Caco-2 (cell line): ENCODE results near the gene FHOD3. TPM values are rescaled to one million over a fixed set of nuclear protein-coding genes. Genes with fewer than 3 reads are reported as not detected.

Experiments
- BruUV-seq: library from RNA; stranded (reverse); fragments of 400-500 nt; replicated peaks from 2 replicates; lab custom pipeline; 2021; lab: Mats Ljungman, UMichigan
- CTCF ChIA-PET: fragments of 300-600 bp; sonication (Branson Sonifier 250); formaldehyde crosslinking; loops from one replicate; lab custom pipeline; 2022; ENCODE audit warnings: antibody characterized with exemption; lab: Charles Lee
- POLR2A ChIA-PET: fragments of 300-600 bp; sonication (Branson Sonifier 250); formaldehyde crosslinking; loops from one replicate; lab custom pipeline; 2022; ENCODE audit warnings: antibody characterized with exemption; lab: Charles Lee
- DNase-seq, 2 experiments: peaks; one replicate each; pipeline versions ENCODE4 v3.0.0 to v3.0.0-alpha.2; 2020 to 2022
- H3K27me3 ChIP-seq: replicated peaks from 2 replicates; pipeline ENCODE4 v1.6.0; 2011; ENCODE audit warnings: low read length; ENCODE audit not compliant: control insufficient read depth, insufficient read depth
- H3K36me3 ChIP-seq: 2 replicates; pipeline ENCODE4 v1.5.1; 2011; ENCODE audit warnings: low read length; ENCODE audit not compliant: control insufficient read depth, insufficient read depth
- H3K4me1 ChIP-seq: fragments of 250-450 bp; sonication (Bioruptor Pico); 2 replicates; pipeline ENCODE4 v1.5.1; 2020; ENCODE audit warnings: mild to moderate bottlenecking
- H3K4me3 ChIP-seq: 2 replicates; pipeline ENCODE4 v1.5.1; 2011; ENCODE audit warnings: low read depth, mild to moderate bottlenecking, control low read depth, low read length
- H3K9me3 ChIP-seq: fragments of 250-450 bp; sonication (Bioruptor Pico); 2 replicates; pipeline ENCODE4 v1.5.1; 2020; ENCODE audit warnings: mild to moderate bottlenecking, moderate library complexity
- H3K27ac Mint-ChIP-seq: one replicate; pipeline ENCODE4 v1.8.0; 2022; ENCODE audit warnings: mixed read lengths; ENCODE audit not compliant: unreplicated experiment
- H3K27me3 Mint-ChIP-seq: one replicate; pipeline ENCODE4 v1.8.0; 2022; ENCODE audit warnings: mixed read lengths; ENCODE audit not compliant: insufficient read depth, unreplicated experiment
- H3K36me3 Mint-ChIP-seq: one replicate; pipeline ENCODE4 v1.8.0; 2022; ENCODE audit warnings: mild to moderate bottlenecking, mixed read lengths; ENCODE audit not compliant: insufficient read depth, unreplicated experiment
- H3K4me1 Mint-ChIP-seq: one replicate; pipeline ENCODE4 v1.8.0; 2022; ENCODE audit warnings: low read depth, mixed read lengths; ENCODE audit not compliant: unreplicated experiment
- H3K4me3 Mint-ChIP-seq: one replicate; pipeline ENCODE4 v1.8.0; 2022; ENCODE audit warnings: mild to moderate bottlenecking, moderate library complexity, mixed read lengths; ENCODE audit not compliant: unreplicated experiment
- H3K9me3 Mint-ChIP-seq: one replicate; pipeline ENCODE4 v1.8.0; 2022; ENCODE audit warnings: mixed read lengths; ENCODE audit not compliant: unreplicated experiment
- CTCF ChIP-seq, 2 experiments: fragments of 200-600 bp in 1 of 2; IDR thresholded peaks; 1 replicate in 1 of 2; 2 replicates in 1 of 2; pipeline versions ENCODE4 v1.5.1 to v1.8.0; 2011 to 2022; ENCODE audit warnings: antibody characterized with exemption in 1 of 2, control low read depth in 1 of 2, inconsistent platforms in 1 of 2, low read depth in 1 of 2, low read length in 1 of 2, mild to moderate bottlenecking in 1 of 2, moderate library complexity in 1 of 2; ENCODE audit not compliant: insufficient read depth in 1 of 2, severe bottlenecking in 1 of 2, unreplicated experiment in 1 of 2
- intact Hi-C: fragments of 100-400 bp; cut with micrococcal nuclease; formaldehyde crosslinking; loops from one replicate; pipeline ENCODE4 v1.10.0; 2022; ENCODE audit not compliant: unreplicated experiment
- total RNA-seq: library from RNA; stranded (reverse); gene quantifications from 2 replicates; pipeline ENCODE4 v1.2.3, GENCODE V29; 2022

The FHOD3 gene
- total RNA-seq, 1 experiment from 2014 or later: not detected

- Histone ChIP-seq H3K4me1 (no peaks in the 10 kb centered on the region), H3K9me3 (no peaks in the 10 kb centered on the region), H3K36me3 (no peaks in the 10 kb centered on the region), H3K4me3 (no peak overlapping the region), H3K27me3 (no peaks in the 10 kb centered on the region)
- no peaks in the 10 kb centered on the region for H3K9me3 Mint-ChIP-seq
- ChIA-PET CTCF (no interaction called here), POLR2A (no interaction called here)
- DNase-seq: no peak
- H3K4me3 Mint-ChIP-seq: no peak overlapping the region
- H3K27ac Mint-ChIP-seq: no peak overlapping the region
- BruUV-seq: no TSS peak
- intact Hi-C loops: no loop called here
- TF ChIP-seq CTCF (IDR thresholded peaks at IDR 0.05; ENCODE audit: insufficient read depth in 1 of 2, low read depth in 1 of 2, low read length in 1 of 2, severe bottlenecking in 1 of 2, unreplicated experiment in 1 of 2): no peak
- no peaks in the 10 kb centered on the region for H3K4me1 Mint-ChIP-seq
- no peaks in the 10 kb centered on the region for H3K27me3 Mint-ChIP-seq
- H3K36me3 Mint-ChIP-seq: no peaks in the 10 kb centered on the region
Measured at GRCh38 chr18:36389027-36389426, 91.5 kb downstream of the FHOD3 start.

GRCh38 chr18:36389811-36390581 is 92.5 kb downstream of the FHOD3 start:
- no TSS peak for BruUV-seq
- Histone ChIP-seq H3K36me3 (no peaks in the 10 kb centered on the region), H3K27me3 (no peaks in the 10 kb centered on the region), H3K4me3 (no peak overlapping the region), H3K9me3 (no peaks in the 10 kb centered on the region), H3K4me1 (no peaks in the 10 kb centered on the region)
- no peaks in the 10 kb centered on the region for H3K4me1 Mint-ChIP-seq
- no peak overlapping the region for H3K27ac Mint-ChIP-seq
- no peaks in the 10 kb centered on the region for H3K36me3 Mint-ChIP-seq
- H3K27me3 Mint-ChIP-seq: no peaks in the 10 kb centered on the region
- ChIA-PET CTCF (no interaction called here), POLR2A (no interaction called here)
- H3K9me3 Mint-ChIP-seq: no peaks in the 10 kb centered on the region
- intact Hi-C loops: no loop called here
- no peak for TF ChIP-seq CTCF (IDR thresholded peaks at IDR 0.05; ENCODE audit: insufficient read depth in 1 of 2, low read depth in 1 of 2, low read length in 1 of 2, severe bottlenecking in 1 of 2, unreplicated experiment in 1 of 2)
- H3K4me3 Mint-ChIP-seq: no peak overlapping the region
- DNase-seq: no peak

GRCh38 chr18:36391426-36392145 is 94.1 kb downstream of the FHOD3 start:
- Histone ChIP-seq H3K36me3 (no peaks in the 10 kb centered on the region), H3K4me1 (no peaks in the 10 kb centered on the region), H3K9me3 (no peaks in the 10 kb centered on the region), H3K27me3 (no peaks in the 10 kb centered on the region), H3K4me3 (no peak overlapping the region)
- H3K4me1 Mint-ChIP-seq: no peaks in the 10 kb centered on the region
- POLR2A ChIA-PET: no interaction called here
- H3K4me3 Mint-ChIP-seq: no peak overlapping the region
- intact Hi-C loops: no loop called here
- no peak for TF ChIP-seq CTCF (IDR thresholded peaks at IDR 0.05; ENCODE audit: insufficient read depth in 1 of 2, low read depth in 1 of 2, low read length in 1 of 2, severe bottlenecking in 1 of 2, unreplicated experiment in 1 of 2)
- no peak overlapping the region for H3K27ac Mint-ChIP-seq
- no peaks in the 10 kb centered on the region for H3K27me3 Mint-ChIP-seq
- DNase-seq: no peak
- BruUV-seq: no TSS peak
- CTCF ChIA-PET: no interaction called here
- H3K36me3 Mint-ChIP-seq: no peaks in the 10 kb centered on the region
- H3K9me3 Mint-ChIP-seq: no peaks in the 10 kb centered on the region
